ENCODE results near the gene SLC22A7. TPM values are rescaled to one million over a fixed set of nuclear protein-coding genes. Genes with fewer than 3 reads are reported as not detected.
"Not testable (repeated sequence)": the region's sequence is repeated elsewhere in the genome, so short reads cannot be mapped to it uniquely, and the experiment has no call there.

SLC22A7 gene
- total RNA-seq, 2 experiments from 2014 or later = not detected

DNA sequence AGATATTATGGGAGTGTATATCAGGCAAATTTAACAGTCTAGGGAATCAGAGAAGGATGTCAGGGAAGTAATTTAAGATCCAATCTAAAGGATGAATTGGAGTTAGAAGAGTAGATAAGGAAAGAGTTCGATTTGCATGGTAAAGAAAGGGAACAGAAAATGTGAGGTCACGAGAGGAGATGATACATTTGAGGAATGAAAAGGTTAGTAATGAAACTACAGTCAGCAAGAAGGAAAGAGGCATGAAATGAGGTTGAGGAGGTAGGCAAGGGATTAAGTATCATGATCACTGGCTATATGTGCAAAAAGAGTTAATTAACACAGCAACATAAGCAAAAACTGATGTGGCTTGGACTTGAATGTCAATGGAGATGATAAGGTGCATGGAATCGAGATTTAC lies 49.0 kb downstream of the SLC22A7 start:
- Mint-ChIP-seq H3K27ac (no peak overlapping the region), H3K27me3 (no peaks in the 10 kb centered on the region), H3K9me3 (no peaks in the 10 kb centered on the region), H3K36me3 (ENCODE audit: low read depth) (peaks cover 21% of the 10 kb centered on the region), H3K4me1 (no peaks in the 10 kb centered on the region), H3K4me3 (no peak overlapping the region)
- CTCF ChIA-PET = no interaction called here
- POLR2A ChIA-PET = no interaction called here
- DNase-seq = no peak

DNA sequence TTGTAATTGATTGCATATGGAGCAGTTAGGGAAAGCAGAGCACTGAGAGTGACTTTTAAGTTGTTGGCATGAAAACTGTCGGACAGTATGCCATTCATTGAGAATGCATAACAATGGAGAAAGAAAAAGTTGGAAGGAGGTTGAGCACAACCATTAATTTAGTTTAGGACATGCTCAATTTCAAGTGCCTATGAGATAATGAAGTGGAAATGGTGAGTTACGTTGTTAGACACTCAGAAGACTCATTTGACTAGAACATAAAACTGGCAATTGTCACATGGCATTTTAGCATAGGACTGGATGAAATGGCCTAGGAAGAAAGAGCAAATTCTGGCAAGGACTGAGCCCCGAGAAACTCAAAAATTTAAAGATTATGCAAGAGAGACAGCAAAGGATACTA lies 49.4 kb downstream of the SLC22A7 start:
- no peaks in the 10 kb centered on the region for H3K9me3 Mint-ChIP-seq
- no peak for DNase-seq
- H3K4me3 Mint-ChIP-seq = no peak overlapping the region
- H3K27ac Mint-ChIP-seq = no peak overlapping the region
- H3K36me3 Mint-ChIP-seq (ENCODE audit: low read depth) = peaks cover 20% of the 10 kb centered on the region
- H3K27me3 Mint-ChIP-seq = no peaks in the 10 kb centered on the region
- ChIA-PET CTCF (no interaction called here), POLR2A (no interaction called here)
- H3K4me1 Mint-ChIP-seq = no peaks in the 10 kb centered on the region

DNA sequence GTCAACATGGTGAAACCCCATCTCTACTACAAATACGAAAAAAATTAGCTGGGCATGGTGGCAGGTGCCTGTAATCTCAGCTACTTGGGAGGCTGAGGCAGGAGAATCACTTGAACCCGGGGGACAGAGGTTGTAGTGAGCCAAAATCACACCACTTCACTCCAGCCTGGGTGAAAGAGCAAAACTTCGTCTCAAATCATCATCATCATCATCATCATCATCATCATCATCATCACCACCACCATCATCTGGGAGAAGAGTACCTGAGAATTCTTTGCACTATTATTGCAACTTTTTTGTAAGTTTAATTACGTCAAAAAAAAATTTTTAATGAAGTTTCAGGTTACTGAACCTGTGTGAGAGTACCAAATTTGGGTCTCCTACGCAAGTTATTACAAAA lies 53.9 kb downstream of the SLC22A7 start:
- H3K4me1 Mint-ChIP-seq, DNase-seq, H3K4me3 Mint-ChIP-seq, POLR2A ChIA-PET, H3K27ac Mint-ChIP-seq, H3K9me3 Mint-ChIP-seq, H3K27me3 Mint-ChIP-seq: not testable (repeated sequence)
- CTCF ChIA-PET = interaction anchor here (0.6 kb wide), 1 partner anchor 16 kb away, joined by 5 read pairs; no protein-coding TSS in a partner anchor
- peaks cover 32% of the 10 kb centered on the region for H3K36me3 Mint-ChIP-seq (ENCODE audit: low read depth)

Other genes with a start within 250 kb of the SLC22A7 start
- gene CUL7, start 244.4 kb upstream of the SLC22A7 start, total RNA-seq = 10 to 100 TPM in 1 of 2 experiments, 1 to 10 TPM in 1; 9.7 to 11.2 TPM
- 10 to 100 TPM; 53.9 to 59.3 TPM for gene MRPL2, start 238.8 kb upstream of the SLC22A7 start, total RNA-seq
- gene KLC4, start 238.6 kb upstream of the SLC22A7 start, total RNA-seq = 10 to 100 TPM; 12.7 to 17.0 TPM
- 1 to 10 TPM; 1.3 to 1.9 TPM for gene PTK7, start 221.9 kb upstream of the SLC22A7 start, total RNA-seq
- 10 to 100 TPM; 40.8 to 41.9 TPM for gene SRF, start 127.0 kb upstream of the SLC22A7 start, total RNA-seq
- gene CUL9, start 116.1 kb upstream of the SLC22A7 start, total RNA-seq = 10 to 100 TPM; 57.8 to 60.7 TPM
- 10 to 100 TPM; 36.7 to 48.6 TPM for gene DNPH1, start 68.8 kb upstream of the SLC22A7 start, total RNA-seq
- under 1 TPM; 0.07 to 0.12 TPM for gene TTBK1, start 54.8 kb upstream of the SLC22A7 start, total RNA-seq
- under 1 TPM in 1 of 2 experiments, not detected in 1; 0.67 TPM for gene CRIP3, start 10.6 kb downstream of the SLC22A7 start, total RNA-seq
- 10 to 100 TPM; 12.8 to 14.5 TPM for gene ZNF318, start 71.4 kb downstream of the SLC22A7 start, total RNA-seq
- 10 to 100 TPM; 47.1 to 53.2 TPM for gene ABCC10, start 129.3 kb downstream of the SLC22A7 start, total RNA-seq
- not detected for gene DLK2, start 157.3 kb downstream of the SLC22A7 start, total RNA-seq
- 10 to 100 TPM; 36.5 to 41.8 TPM for gene TJAP1, start 179.3 kb downstream of the SLC22A7 start, total RNA-seq
- gene LRRC73, start 212.1 kb downstream of the SLC22A7 start, total RNA-seq = under 1 TPM; 0.48 to 0.52 TPM
- 10 to 100 TPM; 68.1 to 71.7 TPM for gene YIPF3, start 218.7 kb downstream of the SLC22A7 start, total RNA-seq
- gene POLR1C, start 218.8 kb downstream of the SLC22A7 start, total RNA-seq = 10 to 100 TPM; 23.1 to 33.4 TPM

Measured in activated CD4-positive, alpha-beta T cell treated with anti-CD3 and anti-CD28 coated beads, Interleukin-2, amount 10 ng/mL, durations not matched to agents 7 days and 5 days (primary cell).